ENCODE measurements around the gene CYTH3.

The CYTH3 gene

DNA sequence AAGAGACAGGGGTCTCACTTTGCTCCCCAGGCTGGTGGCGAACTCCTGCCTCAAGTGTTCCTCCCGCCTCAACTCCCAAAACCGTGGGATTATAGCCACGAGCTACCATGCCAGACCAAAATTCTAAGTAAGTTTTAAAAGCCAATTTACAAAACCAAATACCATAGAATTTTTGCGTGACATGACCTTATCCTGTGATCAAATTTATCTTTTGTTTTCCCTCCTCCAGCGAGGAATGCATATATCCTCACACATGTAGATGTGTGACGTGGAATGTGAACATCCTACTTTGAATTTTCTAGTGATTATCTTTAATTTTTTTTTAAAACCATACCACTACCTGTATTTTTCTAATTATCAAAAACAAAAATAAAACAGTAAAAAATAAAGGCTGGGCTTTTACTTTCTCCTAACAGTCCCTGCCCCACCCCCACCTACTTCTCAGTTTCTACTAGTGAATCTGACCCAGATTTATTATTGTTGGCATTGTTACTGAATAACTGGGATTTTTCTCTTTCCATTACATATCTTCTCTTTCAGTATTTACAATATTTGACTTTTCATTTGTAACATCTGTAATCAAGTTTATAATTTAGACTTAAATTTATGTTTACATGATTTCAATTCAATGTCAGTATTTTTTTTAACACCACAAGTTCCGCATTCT, 26.0 kb downstream of the CYTH3 start:
- Histone ChIP-seq H2AFZ (ENCODE audit: low read length, unreplicated experiment) (no peak overlapping the region), H3K36me3 (ENCODE audit: insufficient read depth, low read length) (0 out of 2 replicates have a peak, but pooled peaks cover 4% of the 10 kb centered on the region), H3K4me1 (ENCODE audit: control insufficient read depth, insufficient read depth, low read length, unreplicated experiment) (peaks cover 52% of the 10 kb centered on the region), H3K27me3 (ENCODE audit: insufficient read depth, low read length) (no peaks in the 10 kb centered on the region), H3K27ac (ENCODE audit: low read depth, low read length) (peak overlapping the region; percentile 63), H3K4me3 (ENCODE audit: low read depth, low read length) (peak overlapping the region; percentile 8), H3K79me2 (ENCODE audit: control insufficient read depth, insufficient read depth, low read length, unreplicated experiment) (peaks cover 86% of the 10 kb centered on the region)

DNA sequence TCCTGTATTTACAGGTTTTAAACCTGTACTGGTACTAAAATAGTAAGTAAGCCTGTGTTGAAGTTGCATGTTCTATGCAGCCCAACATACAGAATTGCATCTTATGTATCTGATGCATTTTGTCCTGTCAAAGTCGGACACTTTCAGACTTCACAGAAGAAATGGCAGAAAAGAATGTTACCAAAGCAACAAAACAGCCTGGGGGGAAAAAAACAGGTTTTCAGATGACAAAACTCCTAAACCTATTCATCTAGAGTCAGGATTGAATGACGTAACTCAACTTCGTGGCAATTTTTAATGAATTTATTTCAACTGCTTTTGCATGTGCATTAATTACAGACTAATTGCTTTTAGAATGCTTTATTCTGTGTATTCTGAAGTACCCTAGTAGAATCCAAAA, 28.4 kb downstream of the CYTH3 start:
- Histone ChIP-seq H3K27me3 (ENCODE audit: insufficient read depth, low read length) (no peaks in the 10 kb centered on the region), H3K4me3 (ENCODE audit: low read depth, low read length) (no peak overlapping the region), H3K36me3 (ENCODE audit: insufficient read depth, low read length) (no peaks in the 10 kb centered on the region), H2AFZ (ENCODE audit: low read length, unreplicated experiment) (no peak overlapping the region), H3K4me1 (ENCODE audit: control insufficient read depth, insufficient read depth, low read length, unreplicated experiment) (peaks cover 42% of the 10 kb centered on the region), H3K79me2 (ENCODE audit: control insufficient read depth, insufficient read depth, low read length, unreplicated experiment) (peaks cover 83% of the 10 kb centered on the region), H3K27ac (ENCODE audit: low read depth, low read length) (no peak overlapping the region)

DNA sequence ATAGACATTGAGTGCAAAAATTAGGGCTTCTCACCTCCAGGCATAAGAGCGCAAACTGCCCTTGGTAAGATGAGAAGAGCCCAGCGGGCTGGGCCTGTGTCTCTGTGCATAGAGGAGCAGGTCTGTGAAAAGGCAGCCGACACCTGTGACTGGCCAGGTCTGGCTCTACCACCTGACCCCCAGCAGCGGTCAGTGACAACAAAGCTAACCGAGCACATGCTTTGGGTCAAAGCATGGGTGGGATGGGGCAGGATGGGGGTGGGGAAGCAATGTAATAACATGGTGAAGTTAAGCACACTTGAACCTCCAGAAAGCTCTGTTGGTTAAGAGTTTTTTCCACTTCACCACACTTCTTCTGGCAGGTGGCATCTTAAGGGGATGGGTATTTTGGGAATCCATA, 29.3 kb downstream of the CYTH3 start:
- no peaks in the 10 kb centered on the region for H3K27me3 ChIP-seq (ENCODE audit: insufficient read depth, low read length)
- peaks cover 84% of the 10 kb centered on the region for H3K79me2 ChIP-seq (ENCODE audit: control insufficient read depth, insufficient read depth, low read length, unreplicated experiment)
- H2AFZ ChIP-seq (ENCODE audit: low read length, unreplicated experiment), result no peak overlapping the region
- H3K27ac ChIP-seq (ENCODE audit: low read depth, low read length), result no peak overlapping the region
- no peak overlapping the region for H3K4me3 ChIP-seq (ENCODE audit: low read depth, low read length)
- no peaks in the 10 kb centered on the region for H3K36me3 ChIP-seq (ENCODE audit: insufficient read depth, low read length)
- H3K4me1 ChIP-seq (ENCODE audit: control insufficient read depth, insufficient read depth, low read length, unreplicated experiment), result peaks cover 34% of the 10 kb centered on the region

DNA sequence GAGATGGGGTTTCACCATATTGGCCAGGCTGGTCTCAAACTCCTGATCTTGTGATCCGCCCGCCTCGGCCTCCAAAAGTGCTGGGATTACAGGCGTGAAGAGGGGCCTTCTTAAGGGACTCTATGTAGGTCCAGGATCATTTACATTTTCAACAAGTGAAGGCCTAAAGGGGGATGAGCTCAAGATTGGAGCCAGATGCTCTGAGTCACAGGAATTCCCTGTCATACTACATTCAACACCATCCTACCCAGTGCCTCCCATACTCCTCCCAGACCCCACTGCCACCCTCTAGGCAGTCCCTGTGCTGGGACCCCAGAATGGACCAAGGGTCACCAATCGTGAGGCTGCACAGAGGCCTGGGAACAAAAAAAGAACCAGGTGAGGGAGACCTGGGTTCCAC, 29.9 kb downstream of the CYTH3 start:
- H3K79me2 ChIP-seq (ENCODE audit: control insufficient read depth, insufficient read depth, low read length, unreplicated experiment), result peaks cover 84% of the 10 kb centered on the region
- H3K4me3 ChIP-seq (ENCODE audit: low read depth, low read length), result no peak overlapping the region
- no peak overlapping the region for H2AFZ ChIP-seq (ENCODE audit: low read length, unreplicated experiment)
- H3K27me3 ChIP-seq (ENCODE audit: insufficient read depth, low read length), result no peaks in the 10 kb centered on the region
- H3K4me1 ChIP-seq (ENCODE audit: control insufficient read depth, insufficient read depth, low read length, unreplicated experiment), result peaks cover 28% of the 10 kb centered on the region
- no peak overlapping the region for H3K27ac ChIP-seq (ENCODE audit: low read depth, low read length)
- H3K36me3 ChIP-seq (ENCODE audit: insufficient read depth, low read length), result no peaks in the 10 kb centered on the region

DNA sequence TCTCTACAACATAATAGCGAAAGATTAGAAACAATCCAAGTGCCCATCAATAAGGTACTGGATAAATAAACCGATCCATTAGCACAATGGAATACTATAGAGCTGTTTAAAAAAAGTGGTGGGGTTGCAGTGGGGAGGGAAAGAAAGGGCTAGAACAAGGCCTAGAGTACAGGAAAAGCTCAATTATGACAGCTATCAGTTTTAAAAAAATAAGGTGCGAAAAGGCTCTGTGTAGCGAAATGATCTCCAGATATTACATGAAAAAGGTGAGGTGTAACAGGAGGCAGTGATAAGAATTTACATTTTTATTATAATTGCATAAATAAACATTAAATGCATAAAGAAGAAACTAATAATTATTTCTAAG, 30.8 kb downstream of the CYTH3 start:
- peaks cover 18% of the 10 kb centered on the region for H3K4me1 ChIP-seq (ENCODE audit: control insufficient read depth, insufficient read depth, low read length, unreplicated experiment)
- no peak overlapping the region for H2AFZ ChIP-seq (ENCODE audit: low read length, unreplicated experiment)
- H3K36me3 ChIP-seq (ENCODE audit: insufficient read depth, low read length), result no peaks in the 10 kb centered on the region
- H3K27ac ChIP-seq (ENCODE audit: low read depth, low read length), result no peak overlapping the region
- no peaks in the 10 kb centered on the region for H3K27me3 ChIP-seq (ENCODE audit: insufficient read depth, low read length)
- H3K4me3 ChIP-seq (ENCODE audit: low read depth, low read length), result no peak overlapping the region
- peaks cover 84% of the 10 kb centered on the region for H3K79me2 ChIP-seq (ENCODE audit: control insufficient read depth, insufficient read depth, low read length, unreplicated experiment)

DNA sequence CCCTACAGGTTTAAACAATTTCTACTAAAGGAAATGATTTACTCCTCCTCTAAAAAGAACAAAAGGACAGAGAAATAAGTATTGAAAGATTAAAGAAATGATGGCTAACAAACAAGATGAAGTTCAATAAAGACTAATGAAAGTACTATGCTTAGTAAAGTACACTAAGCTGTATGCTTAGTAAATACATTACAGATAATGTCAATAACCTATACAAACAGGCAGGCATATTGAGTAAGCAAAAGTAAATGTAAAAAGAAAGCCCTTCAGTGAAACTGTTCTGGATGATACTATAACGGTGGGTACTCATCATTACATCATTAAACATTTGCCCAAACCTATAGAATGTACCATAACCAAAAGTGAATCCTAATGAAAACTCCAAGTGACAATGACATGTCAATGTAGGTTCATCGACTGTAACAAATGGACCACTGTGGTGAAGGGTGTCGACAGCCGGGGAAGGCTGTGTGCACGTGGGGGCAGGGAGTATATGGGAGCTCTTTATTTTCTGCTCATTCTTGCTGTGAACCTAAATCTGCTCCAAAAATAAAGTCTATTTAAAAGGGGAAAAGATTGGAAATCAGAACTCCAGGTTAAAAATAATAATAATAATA, 34.0 kb downstream of the CYTH3 start:
- H3K4me3 ChIP-seq (ENCODE audit: low read depth, low read length), result no peak overlapping the region
- peaks cover 12% of the 10 kb centered on the region for H3K4me1 ChIP-seq (ENCODE audit: control insufficient read depth, insufficient read depth, low read length, unreplicated experiment)
- H3K36me3 ChIP-seq (ENCODE audit: insufficient read depth, low read length), result no peaks in the 10 kb centered on the region
- H3K79me2 ChIP-seq (ENCODE audit: control insufficient read depth, insufficient read depth, low read length, unreplicated experiment), result peaks cover 86% of the 10 kb centered on the region
- H3K27me3 ChIP-seq (ENCODE audit: insufficient read depth, low read length), result no peaks in the 10 kb centered on the region
- H3K27ac ChIP-seq (ENCODE audit: low read depth, low read length), result no peak overlapping the region
- H2AFZ ChIP-seq (ENCODE audit: low read length, unreplicated experiment), result no peak overlapping the region

DNA sequence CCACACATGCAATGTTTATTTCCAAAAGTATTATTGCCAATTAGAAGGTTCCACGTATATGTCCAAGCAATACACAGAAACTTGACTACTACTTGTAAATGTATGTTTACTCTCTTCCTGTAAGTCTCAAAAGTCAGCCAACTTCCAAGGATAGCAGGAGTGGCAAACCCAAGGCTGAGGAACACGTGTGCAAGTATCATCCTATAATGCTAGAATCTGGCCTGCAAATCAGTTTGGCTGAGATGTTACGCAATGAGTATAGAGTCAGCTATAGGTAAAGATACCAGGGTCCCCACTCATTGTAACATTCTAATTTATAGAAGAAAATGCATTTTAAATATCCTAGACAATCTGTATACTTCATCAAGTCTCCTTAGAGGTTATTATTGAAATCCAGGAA, 34.7 kb downstream of the CYTH3 start:
- H3K27me3 ChIP-seq (ENCODE audit: insufficient read depth, low read length), result no peaks in the 10 kb centered on the region
- H3K79me2 ChIP-seq (ENCODE audit: control insufficient read depth, insufficient read depth, low read length, unreplicated experiment), result peaks cover 85% of the 10 kb centered on the region
- H3K27ac ChIP-seq (ENCODE audit: low read depth, low read length), result no peak overlapping the region

DNA sequence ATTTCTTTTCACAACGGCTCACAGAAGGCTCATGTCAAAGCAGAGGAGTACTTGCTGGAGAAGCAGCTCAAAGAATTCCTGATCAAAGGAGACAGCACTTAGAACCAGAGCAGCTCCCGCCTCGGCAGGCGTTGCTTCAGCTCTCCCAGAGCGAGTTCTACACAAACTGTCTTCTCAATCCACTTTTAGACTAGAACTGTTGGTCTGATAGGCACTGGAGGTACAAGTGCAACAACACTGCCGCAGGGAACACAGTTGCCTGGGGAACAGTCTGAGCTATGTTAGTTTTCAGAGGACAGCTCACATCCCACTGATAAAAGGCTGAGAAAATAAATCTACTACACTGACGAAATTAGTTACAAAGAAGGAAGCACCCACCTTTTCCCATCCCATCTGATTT, 35.4 kb downstream of the CYTH3 start:
- no peak overlapping the region for H3K4me3 ChIP-seq (ENCODE audit: low read depth, low read length)
- peaks cover 88% of the 10 kb centered on the region for H3K79me2 ChIP-seq (ENCODE audit: control insufficient read depth, insufficient read depth, low read length, unreplicated experiment)

More for the DNA sequence above, 34.7 kb downstream of the CYTH3 start:
- Histone ChIP-seq H3K4me3 (ENCODE audit: low read depth, low read length) (no peak overlapping the region), H2AFZ (ENCODE audit: low read length, unreplicated experiment) (no peak overlapping the region), H3K4me1 (ENCODE audit: control insufficient read depth, insufficient read depth, low read length, unreplicated experiment) (peaks cover 7% of the 10 kb centered on the region), H3K36me3 (ENCODE audit: insufficient read depth, low read length) (no peaks in the 10 kb centered on the region)

DNA sequence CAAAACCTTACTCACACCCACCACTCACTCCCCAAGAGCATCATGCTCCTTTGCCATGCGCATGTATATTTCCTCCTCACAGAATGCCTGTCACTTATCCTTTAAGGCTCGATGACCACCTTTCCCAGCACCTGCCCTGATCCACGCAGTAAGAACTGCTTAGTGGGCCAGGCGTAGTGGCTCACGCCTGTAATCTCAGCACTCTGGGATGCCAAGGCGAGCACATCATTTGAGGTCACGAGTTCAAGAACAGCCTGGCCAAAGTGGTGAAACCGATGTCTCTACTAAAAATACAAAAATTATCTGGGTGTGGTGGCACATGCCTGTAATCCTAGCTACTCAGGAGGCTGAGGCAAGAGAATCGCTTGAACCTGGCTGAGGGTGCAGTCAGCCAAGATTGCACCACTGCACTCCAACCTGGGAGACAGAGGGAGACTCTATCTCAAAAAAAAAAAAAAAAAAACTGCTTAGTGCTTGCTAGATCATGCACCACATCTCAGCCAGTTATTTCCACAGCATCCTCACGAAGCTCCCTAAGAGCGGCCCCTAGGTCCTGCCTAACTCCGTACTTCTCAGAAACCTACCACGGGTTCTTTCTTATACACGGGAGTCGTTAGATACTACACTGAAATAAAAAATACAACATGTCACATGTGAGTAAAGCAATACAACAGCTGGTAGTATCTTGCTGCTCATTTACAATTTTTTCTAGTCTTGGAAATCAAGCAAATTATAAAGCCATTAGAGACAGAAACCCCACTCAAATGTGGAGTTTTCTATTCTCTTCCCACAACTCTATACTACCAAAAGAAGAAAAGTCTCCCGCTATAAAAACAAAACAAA, 37.2 kb downstream of the CYTH3 start:
- Histone ChIP-seq H3K27me3 (ENCODE audit: insufficient read depth, low read length) (no peaks in the 10 kb centered on the region), H3K36me3 (ENCODE audit: insufficient read depth, low read length) (no peaks in the 10 kb centered on the region), H3K4me1 (ENCODE audit: control insufficient read depth, insufficient read depth, low read length, unreplicated experiment) (no peaks in the 10 kb centered on the region), H3K79me2 (ENCODE audit: control insufficient read depth, insufficient read depth, low read length, unreplicated experiment) (peaks cover 91% of the 10 kb centered on the region), H3K27ac (ENCODE audit: low read depth, low read length) (no peak overlapping the region), H3K4me3 (ENCODE audit: low read depth, low read length) (no peak overlapping the region), H2AFZ (ENCODE audit: low read length, unreplicated experiment) (no peak overlapping the region)

More for the DNA sequence above, 35.4 kb downstream of the CYTH3 start:
- Histone ChIP-seq H3K36me3 (ENCODE audit: insufficient read depth, low read length) (no peaks in the 10 kb centered on the region), H2AFZ (ENCODE audit: low read length, unreplicated experiment) (no peak overlapping the region), H3K27ac (ENCODE audit: low read depth, low read length) (no peak overlapping the region), H3K27me3 (ENCODE audit: insufficient read depth, low read length) (no peaks in the 10 kb centered on the region), H3K4me1 (ENCODE audit: control insufficient read depth, insufficient read depth, low read length, unreplicated experiment) (peaks cover 5% of the 10 kb centered on the region)

DNA sequence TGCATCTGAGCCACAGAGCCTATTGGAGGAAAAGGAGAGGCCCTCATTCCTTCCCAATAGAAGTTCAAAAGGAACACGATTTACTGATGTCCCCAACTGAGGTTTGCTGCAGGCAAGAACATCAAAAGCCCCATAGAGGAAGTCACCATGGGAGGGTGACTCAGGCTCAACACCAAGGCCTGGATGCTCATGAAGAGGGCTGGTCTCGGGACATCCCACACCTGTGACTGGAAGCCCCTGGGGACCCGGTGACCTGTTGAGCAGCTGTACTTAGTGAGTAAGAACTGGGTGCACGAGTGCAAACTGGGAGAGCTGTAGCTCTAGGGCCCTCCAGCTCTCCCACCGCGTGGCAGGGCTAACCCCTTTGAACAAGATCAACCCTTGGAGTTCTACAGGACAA, 38.0 kb downstream of the CYTH3 start:
- peaks cover 92% of the 10 kb centered on the region for H3K79me2 ChIP-seq (ENCODE audit: control insufficient read depth, insufficient read depth, low read length, unreplicated experiment)
- H2AFZ ChIP-seq (ENCODE audit: low read length, unreplicated experiment), result no peak overlapping the region
- H3K4me3 ChIP-seq (ENCODE audit: low read depth, low read length), result no peak overlapping the region
- H3K27ac ChIP-seq (ENCODE audit: low read depth, low read length), result no peak overlapping the region
- H3K4me1 ChIP-seq (ENCODE audit: control insufficient read depth, insufficient read depth, low read length, unreplicated experiment), result peaks cover under 1% of the 10 kb centered on the region
- H3K27me3 ChIP-seq (ENCODE audit: insufficient read depth, low read length), result no peaks in the 10 kb centered on the region
- no peaks in the 10 kb centered on the region for H3K36me3 ChIP-seq (ENCODE audit: insufficient read depth, low read length)
